Lower lobe of right lung (tissue), 2 donors: ENCODE data around the gene FCHO1. TPM values are rescaled to one million over a fixed set of nuclear protein-coding genes. Genes with fewer than 3 reads are reported as not detected.
A peak's percentile ranks its signal among the peaks of the same experiment; 100 is the strongest.

Experiments used
- ATAC-seq, 2 donors: fragments of 200-7000 bp; cut with Tn5 transposase; one replicate each; pipeline ENCODE4 v1.9.1; 2020 to 2022; ENCODE audit warnings: mild to moderate bottlenecking in 2 of 2, moderate library complexity in 2 of 2
- DNase-seq: peaks from one replicate; pipeline ENCODE4 v3.0.0-alpha.2; 2020
- H3K27ac ChIP-seq: fragments of 200-600 bp; one replicate; pipeline ENCODE4 v1.8.0; 2022
- H3K27me3 ChIP-seq: fragments of 200-600 bp; one replicate; pipeline ENCODE4 v1.8.0; 2022; ENCODE audit warnings: low read depth
- H3K36me3 ChIP-seq: fragments of 200-600 bp; one replicate; pipeline ENCODE4 v1.8.0; 2022; ENCODE audit warnings: mild to moderate bottlenecking
- H3K4me1 ChIP-seq: fragments of 200-600 bp; one replicate; pipeline ENCODE4 v1.8.0; 2022
- H3K4me3 ChIP-seq: fragments of 200-600 bp; one replicate; pipeline ENCODE4 v1.8.0; 2022; ENCODE audit warnings: mild to moderate bottlenecking
- H3K9me3 ChIP-seq: fragments of 200-600 bp; one replicate; pipeline ENCODE4 v1.8.0; 2022
- CTCF ChIP-seq: fragments of 200-600 bp; IDR thresholded peaks from one replicate; pipeline ENCODE4 v1.8.0; 2022; ENCODE audit warnings: antibody characterized with exemption, mild to moderate bottlenecking
- intact Hi-C: fragments of 100-400 bp; cut with DNase I; formaldehyde crosslinking; loops from one replicate; pipeline ENCODE4 v1.11.0; 2022
- total RNA-seq: library from RNA; stranded (reverse); fragmentation: NEBNext Ultra II Directional; extraction: Animal tissue kit (Norgen Biotek cat#: 25700); gene quantifications from one replicate; pipeline ENCODE4 v1.2.1, GENCODE V29; 2021
- donor health status: DM: no; HTN: yes; CAD: no; lungs with severe emphysema.

The FCHO1 gene
- total RNA-seq, 1 donor from 2014 or later: 8.7 TPM

GRCh38 chr19:17716309-17716929 lies 34.9 kb upstream of the FCHO1 start:
- H3K36me3 ChIP-seq: no peaks in the 10 kb centered on the region
- no peak for ATAC-seq
- no peaks in the 10 kb centered on the region for H3K27me3 ChIP-seq
- TF ChIP-seq CTCF: no peak
- H3K27ac ChIP-seq: no peak overlapping the region
- H3K4me3 ChIP-seq: no peak overlapping the region
- no peak for DNase-seq
- H3K4me1 ChIP-seq: peaks cover 41% of the 10 kb centered on the region
- intact Hi-C loops: no loop called here
- H3K9me3 ChIP-seq: no peaks in the 10 kb centered on the region

- no peak for TF ChIP-seq CTCF
- no peak for DNase-seq
- no peak overlapping the region for H3K4me3 ChIP-seq
- H3K9me3 ChIP-seq: no peaks in the 10 kb centered on the region
- peaks cover 57% of the 10 kb centered on the region for H3K4me1 ChIP-seq
- intact Hi-C loops: no loop called here
- peaks cover 7% of the 10 kb centered on the region for H3K36me3 ChIP-seq
- peak in 1 of 2 donors; percentile 32 for ATAC-seq
- no peaks in the 10 kb centered on the region for H3K27me3 ChIP-seq
- no peak overlapping the region for H3K27ac ChIP-seq
These were observed 32.7 kb upstream of the FCHO1 start for GRCh38 chr19:17718550-17718946.

- H3K36me3 ChIP-seq: peaks cover 13% of the 10 kb centered on the region
- no peaks in the 10 kb centered on the region for H3K27me3 ChIP-seq
- TF ChIP-seq CTCF: no peak
- intact Hi-C loops: no loop called here
- peak within 1 kb of the TSS; percentile 94 for H3K4me3 ChIP-seq
- H3K9me3 ChIP-seq: no peaks in the 10 kb centered on the region
- H3K27ac ChIP-seq: peak within 1 kb of the TSS; percentile 82
- ATAC-seq (peak; percentile 63 to 80), DNase-seq (peak; percentile 75)
- H3K4me1 ChIP-seq: peaks cover 57% of the 10 kb centered on the region
These were observed 32.1 kb upstream of the FCHO1 start, which contains the start of gene MAP1S for GRCh38 chr19:17718947-17719711. Gene MAP1S (plus strand): TSS chr19:17719480. CDS start chr19:17719503, 23 bp downstream.

GRCh38 chr19:17719730-17720400 lies 31.4 kb upstream of the FCHO1 start:
- Histone ChIP-seq H3K36me3 (peaks cover 20% of the 10 kb centered on the region), H3K4me3 (peak overlapping the region; percentile 94), H3K4me1 (peaks cover 57% of the 10 kb centered on the region), H3K27ac (peak overlapping the region; percentile 82), H3K9me3 (no peaks in the 10 kb centered on the region), H3K27me3 (no peaks in the 10 kb centered on the region)
- no peak for TF ChIP-seq CTCF
- peak; percentile 73 for DNase-seq
- ATAC-seq: peak; percentile 38 to 55
- intact Hi-C loops: no loop called here

- intact Hi-C loops: no loop called here
- H3K27ac ChIP-seq: peak overlapping the region; percentile 66
- TF ChIP-seq CTCF: no peak
- H3K4me1 ChIP-seq: peaks cover 57% of the 10 kb centered on the region
- no peak for DNase-seq
- no peaks in the 10 kb centered on the region for H3K27me3 ChIP-seq
- ATAC-seq: no peak
- peak overlapping the region; percentile 94 for H3K4me3 ChIP-seq
- H3K9me3 ChIP-seq: no peaks in the 10 kb centered on the region
- H3K36me3 ChIP-seq: peaks cover 26% of the 10 kb centered on the region
These were observed 30.8 kb upstream of the FCHO1 start for GRCh38 chr19:17720440-17720839.
